K562 (cell line): ENCODE results near the gene JUND. TPM values are rescaled to one million over a fixed set of nuclear protein-coding genes. Genes with fewer than 3 reads are reported as not detected.

ENCODE experiments used
- ATAC-seq: fragments of 200-7000 bp; cut with Tn5 transposase; 3 replicates; pipeline ENCODE4 v1.9.1; 2020; ENCODE audit warnings: moderate library complexity
- BruUV-seq: library from RNA; stranded (reverse); fragments of 400-500 nt; replicated peaks from 2 replicates; lab custom pipeline; 2021; lab: Mats Ljungman, UMichigan
- CTCF ChIA-PET: fragments of 300-600 bp; formaldehyde crosslinking; extraction: SDS; loops from one replicate; lab custom pipeline; 2021; ENCODE audit warnings: low intra/inter-chr PET ratio; lab: Yijun Ruan, JAX
- POLR2A ChIA-PET: fragments of 300-600, 350-650 bp; sonication (Branson Sonifier 250); formaldehyde crosslinking; extraction: SDS; loops from one replicate; lab custom pipeline; 2021; ENCODE audit warnings: antibody characterized with exemption, inconsistent platforms; lab: Yijun Ruan, JAX
- DNase-seq, 4 experiments: peaks; one replicate each; pipeline versions ENCODE4 v3.0.0 to v3.0.0-alpha.2; 2011 to 2018; ENCODE audit warnings: low spot score in 3 of 4, mixed read lengths in 3 of 4; ENCODE audit errors: extremely low read depth in 1 of 4
- FAIRE-seq: peaks from 2 replicates; lab custom pipeline; 2011; peaks lifted over from hg19 to GRCh38; lab: Jason Lieb, UNC
- H2AFZ ChIP-seq: 2 replicates; pipeline ENCODE4 v1.6.0; 2011; ENCODE audit warnings: low read depth, low read length, control low read depth, inconsistent platforms
- H3K27ac ChIP-seq: fragments of 200-600 bp; 3 replicates; pipeline ENCODE4 v1.8.0; 2011; ENCODE audit warnings: low read depth, mild to moderate bottlenecking, control low read depth, inconsistent platforms, low read length, moderate library complexity, mixed read lengths; ENCODE audit errors: extremely low read depth
- H3K27me3 ChIP-seq, 2 experiments: fragments of 300-600 bp in 1 of 2; 2 replicates in 1 of 2; 3 replicates in 1 of 2; pipeline versions ENCODE4 v1.6.0 to v1.8.0; 2011; ENCODE audit warnings: inconsistent platforms in 2 of 2, low read length in 2 of 2, mild to moderate bottlenecking in 1 of 2, mixed read lengths in 1 of 2, moderate library complexity in 1 of 2; ENCODE audit not compliant: control insufficient read depth in 2 of 2, insufficient read depth in 2 of 2
- H3K36me3 ChIP-seq: fragments of 300-600 bp; 3 replicates; pipeline ENCODE4 v1.8.0; 2011; ENCODE audit warnings: mild to moderate bottlenecking, low read length, inconsistent platforms; ENCODE audit not compliant: control insufficient read depth, insufficient read depth
- H3K4me1 ChIP-seq, 2 experiments: fragments of 200-600 bp in 1 of 2; replicated peaks in 1 of 2; 2 replicates in 1 of 2; 3 replicates in 1 of 2; pipeline versions ENCODE4 v1.5.1 to v1.8.0; 2011; ENCODE audit warnings: inconsistent platforms in 2 of 2, low read length in 2 of 2, mild to moderate bottlenecking in 1 of 2, mixed read lengths in 1 of 2, moderate library complexity in 1 of 2; ENCODE audit not compliant: control insufficient read depth in 2 of 2, insufficient read depth in 2 of 2
- H3K4me2 ChIP-seq: 2 replicates; pipeline ENCODE4 v1.6.1; 2011; ENCODE audit warnings: low read length, control low read depth, inconsistent platforms, mixed read lengths; ENCODE audit not compliant: insufficient read depth
- H3K4me3 ChIP-seq: fragments of 200-600 bp; sonication (generic), shearing (Covaris generic); 2 replicates; pipeline ENCODE4 v1.5.1; 2016; ENCODE audit warnings: control low read depth, inconsistent platforms
- H3K79me2 ChIP-seq: fragments of 200-600 bp; 3 replicates; pipeline ENCODE4 v1.8.0; 2011; ENCODE audit warnings: low read length, inconsistent platforms; ENCODE audit not compliant: control insufficient read depth, insufficient read depth
- H3K9ac ChIP-seq, 2 experiments: 2 replicates each; pipeline versions ENCODE4 v1.6.0 to v1.6.1; 2011; ENCODE audit warnings: low read depth in 2 of 2, low read length in 2 of 2, control low read depth in 1 of 2, inconsistent platforms in 1 of 2, mild to moderate bottlenecking in 1 of 2, mixed read lengths in 1 of 2; ENCODE audit not compliant: insufficient read depth in 1 of 2
- H3K9me1 ChIP-seq: one replicate; pipeline ENCODE4 v1.6.0; 2011; ENCODE audit warnings: inconsistent platforms, mild to moderate bottlenecking, low read length, moderate library complexity; ENCODE audit not compliant: control insufficient read depth, insufficient read depth
- H3K9me3 ChIP-seq: replicated peaks from 2 replicates; pipeline ENCODE4 v1.5.1; 2011; ENCODE audit warnings: low read depth, low read length, inconsistent platforms; ENCODE audit not compliant: control insufficient read depth, insufficient read depth
- H4K20me1 ChIP-seq: replicated peaks from 2 replicates; pipeline ENCODE4 v1.6.1; 2011; ENCODE audit warnings: low read length, inconsistent platforms, mixed read lengths; ENCODE audit not compliant: control insufficient read depth, insufficient read depth
- CEBPB ChIP-seq: fragments of 450-650 bp; IDR thresholded peaks from 2 replicates; pipeline ENCODE4 v1.6.1; 2016; ENCODE audit warnings: missing genetic modification characterization, missing compliant biosample characterization
- MAZ ChIP-seq, 2 experiments: fragments of 450-650 bp in 1 of 2; sonication (generic) in 1 of 2; formaldehyde crosslinking; IDR thresholded peaks in 1 of 2; conservative IDR thresholded peaks in 1 of 2; 2 replicates each; pipeline versions ENCODE4 v1.4.0 to v1.5.0; 2020; ENCODE audit warnings: mild to moderate bottlenecking in 1 of 2, missing genetic modification reagents in 1 of 2
- RCOR1 ChIP-seq, 2 experiments: IDR thresholded peaks; 2 replicates each; pipeline ENCODE4 v1.6.1; 2012; ENCODE audit warnings: low read depth in 2 of 2, low read length in 2 of 2, borderline replicate concordance in 1 of 2, improper control_type of control experiment in 1 of 2
- SP1 ChIP-seq: sonication (generic); formaldehyde crosslinking; IDR thresholded peaks from 2 replicates; pipeline ENCODE4 v1.8.1; 2022; ENCODE audit warnings: mild to moderate bottlenecking, missing genetic modification reagents
- SPI1 ChIP-seq: IDR thresholded peaks from 2 replicates; pipeline ENCODE4 v1.6.1; 2011; ENCODE audit warnings: low read depth, low read length, control low read depth, borderline replicate concordance
- TCF7 ChIP-seq: sonication (generic); IDR thresholded peaks from 2 replicates; pipeline ENCODE4 v1.6.1; 2016; ENCODE audit warnings: antibody characterized with exemption, borderline replicate concordance
- ZKSCAN8 ChIP-seq: fragments of 200-800 bp; sonication (Bioruptor generic); IDR thresholded peaks from 2 replicates; pipeline ENCODE4 v1.6.1; 2016; ENCODE audit warnings: missing genetic modification characterization, missing compliant biosample characterization
- WGBS: fragments of 100-300 bp; shearing (Covaris generic); methylation state at CpG from one replicate; pipeline ENCODE4 v1.1.6; 2016; ENCODE audit warnings: low coverage, mixed read lengths; ENCODE audit not compliant: insufficient coverage; ENCODE audit errors: missing lambda C conversion rate; 5-methylcytosine and 5-hydroxymethylcytosine counted together
- in situ Hi-C: fragments of 300-500 bp; cut with MboI; formaldehyde crosslinking; loops from 4 replicates; pipeline ENCODE4 v1.15.0; 2018; ENCODE audit warnings: inconsistent platforms, mixed read lengths
- intact Hi-C: fragments of 100-400 bp; cut with micrococcal nuclease; formaldehyde crosslinking; loops from 2 replicates; pipeline ENCODE4 v1.14.2; 2022
- polyA plus RNA-seq, 8 experiments: library from polyadenylated mRNA; depleted of rRNA in 4 of 8; stranded (reverse) in 5 of 8; unstranded in 3 of 8; fragments of >200 nt; fragmentation: Nextera tagmentation in 2 of 8; fragmentation: Illumina TruSeq in 1 of 8; extraction: Ambion mirVana in 2 of 8; extraction: Trizol in 1 of 8; gene quantifications; 2 replicates each; pipeline versions ENCODE4 v1.2.1 to v1.2.3, GENCODE V29; 2011 to 2014; ENCODE audit warnings: inconsistent platforms in 1 of 8, missing spikeins in 1 of 8
- total RNA-seq, 7 experiments: library from RNA; depleted of rRNA in 6 of 7; stranded (reverse); fragments of >200 nt in 6 of 7; fragmentation: Illumina TruSeq in 2 of 7; extraction: Trizol in 2 of 7; gene quantifications; 2 replicates each; pipeline versions ENCODE4 v1.2.1 to v1.2.3, GENCODE V29; 2011 to 2021; ENCODE audit warnings: low replicate concordance in 1 of 7
- TF ChIP-seq, protein P1 (sequence below): fragments of 200-800 bp; sonication (Bioruptor generic); IDR thresholded peaks from 2 replicates; pipeline ENCODE4 v1.6.1; 2017; ENCODE audit warnings: missing genetic modification characterization, missing compliant biosample characterization
- TF ChIP-seq, protein P2 (sequence below): sonication (generic); formaldehyde crosslinking; IDR thresholded peaks from 2 replicates; pipeline ENCODE4 v1.8.0; 2022; ENCODE audit warnings: mild to moderate bottlenecking, missing genetic modification reagents, borderline replicate concordance
- TF ChIP-seq, protein P3 (sequence below): fragments of 250-450 bp; sonication (Bioruptor Pico); IDR thresholded peaks from 2 replicates; pipeline ENCODE4 v1.5.0; 2021; ENCODE audit warnings: mild to moderate bottlenecking, borderline replicate concordance

Gene JUND
- total and polyA plus RNA-seq, 9 of the 15 experiments (the other 6 are each of a cell fraction or from before 2014, with no cell fraction given): 6.4 to 286 (median 42.3) TPM

DNA sequence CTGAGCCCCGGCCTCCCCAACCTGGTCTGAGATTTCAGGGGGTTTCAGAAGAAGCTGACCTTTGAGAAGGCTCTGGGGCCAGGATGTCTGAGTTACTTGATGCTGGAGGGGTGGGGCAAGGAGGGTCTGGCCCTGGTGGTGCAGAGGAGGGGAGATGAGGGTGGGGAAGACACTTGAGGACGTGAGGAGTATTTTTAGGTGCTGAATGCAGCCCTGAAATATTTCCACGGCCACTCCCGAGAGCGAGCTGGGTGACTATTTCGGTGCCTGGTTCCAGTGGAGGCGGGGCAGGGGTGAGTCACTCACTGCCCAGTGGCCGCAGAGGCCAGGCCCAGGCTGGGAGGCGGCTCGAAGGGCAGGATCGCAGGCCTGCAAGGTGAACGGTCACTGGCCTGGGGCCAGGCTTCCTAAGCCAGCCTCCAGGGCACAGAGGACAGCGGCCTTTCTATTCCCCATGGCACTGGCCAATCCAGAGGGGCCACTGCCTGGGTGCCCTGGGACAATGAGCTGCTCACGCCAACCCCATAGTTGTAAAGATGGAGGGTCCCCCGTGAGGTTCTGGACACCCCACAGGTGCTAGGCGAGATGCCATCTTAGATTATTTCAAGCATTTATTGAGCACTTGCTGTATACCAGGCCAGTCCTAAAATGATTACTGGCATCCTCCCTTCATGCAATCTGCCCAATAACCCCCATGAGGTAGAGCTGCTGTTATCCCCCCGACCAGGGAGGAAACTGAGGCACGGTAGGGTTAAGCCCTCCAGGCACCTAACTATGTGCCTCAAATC is 19.7 kb upstream of the JUND start:
- H3K27ac ChIP-seq: peak overlapping the region; percentile 59
- no peaks in the 10 kb centered on the region for H3K27me3 ChIP-seq
- H3K4me3 ChIP-seq: no peak overlapping the region
- peak overlapping the region; percentile 36; the same call in 1 of the 2 replicates for H2AFZ ChIP-seq
- peaks cover 32 to 50% of the 10 kb centered on the region in 2 experiments for H3K4me1 ChIP-seq
- no TSS peak for BruUV-seq
- peaks cover 4% of the 10 kb centered on the region; the same call in 1 of the 3 replicates for H3K36me3 ChIP-seq
- intact Hi-C loops (no loop called here), in situ Hi-C loops (no loop called here)
- FAIRE-seq (peak; percentile 74), DNase-seq (peak; percentile 60 to 81 (median 69)), ATAC-seq (peak; percentile 55)
- no peaks in the 10 kb centered on the region for H3K9me1 ChIP-seq
- peak overlapping the region; percentile 12; the same call in 1 of the 2 replicates for H3K4me2 ChIP-seq
- H3K9ac ChIP-seq: peak overlapping the region; percentile 24 to 87; a peak in 3 of 4 replicates
- no peaks in the 10 kb centered on the region for H4K20me1 ChIP-seq
- H3K79me2 ChIP-seq: no peaks in the 10 kb centered on the region; the same call in 2 of the 3 replicates
- ChIA-PET POLR2A (interaction anchor here (0.7 to 5.5 kb wide), 5 partner anchors 9 to 27 kb away, joined by 3 to 79 read pairs (median 15); partner anchors contain the start of genes JUND and LSM4), CTCF (no interaction called here)
- no peaks in the 10 kb centered on the region for H3K9me3 ChIP-seq
- WGBS: 30% methylated on average over 18 of the region's 18 CpGs
- TF ChIP-seq CEBPB: no peak
- TF ChIP-seq SP1 (CRISPR knock-in tag): peak; percentile 49; the same call in 1 of the 2 replicates
- TF ChIP-seq, protein P1, sequence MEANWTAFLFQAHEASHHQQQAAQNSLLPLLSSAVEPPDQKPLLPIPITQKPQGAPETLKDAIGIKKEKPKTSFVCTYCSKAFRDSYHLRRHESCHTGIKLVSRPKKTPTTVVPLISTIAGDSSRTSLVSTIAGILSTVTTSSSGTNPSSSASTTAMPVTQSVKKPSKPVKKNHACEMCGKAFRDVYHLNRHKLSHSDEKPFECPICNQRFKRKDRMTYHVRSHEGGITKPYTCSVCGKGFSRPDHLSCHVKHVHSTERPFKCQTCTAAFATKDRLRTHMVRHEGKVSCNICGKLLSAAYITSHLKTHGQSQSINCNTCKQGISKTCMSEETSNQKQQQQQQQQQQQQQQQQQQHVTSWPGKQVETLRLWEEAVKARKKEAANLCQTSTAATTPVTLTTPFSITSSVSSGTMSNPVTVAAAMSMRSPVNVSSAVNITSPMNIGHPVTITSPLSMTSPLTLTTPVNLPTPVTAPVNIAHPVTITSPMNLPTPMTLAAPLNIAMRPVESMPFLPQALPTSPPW: peak; percentile 58
- TF ChIP-seq, protein P2, sequence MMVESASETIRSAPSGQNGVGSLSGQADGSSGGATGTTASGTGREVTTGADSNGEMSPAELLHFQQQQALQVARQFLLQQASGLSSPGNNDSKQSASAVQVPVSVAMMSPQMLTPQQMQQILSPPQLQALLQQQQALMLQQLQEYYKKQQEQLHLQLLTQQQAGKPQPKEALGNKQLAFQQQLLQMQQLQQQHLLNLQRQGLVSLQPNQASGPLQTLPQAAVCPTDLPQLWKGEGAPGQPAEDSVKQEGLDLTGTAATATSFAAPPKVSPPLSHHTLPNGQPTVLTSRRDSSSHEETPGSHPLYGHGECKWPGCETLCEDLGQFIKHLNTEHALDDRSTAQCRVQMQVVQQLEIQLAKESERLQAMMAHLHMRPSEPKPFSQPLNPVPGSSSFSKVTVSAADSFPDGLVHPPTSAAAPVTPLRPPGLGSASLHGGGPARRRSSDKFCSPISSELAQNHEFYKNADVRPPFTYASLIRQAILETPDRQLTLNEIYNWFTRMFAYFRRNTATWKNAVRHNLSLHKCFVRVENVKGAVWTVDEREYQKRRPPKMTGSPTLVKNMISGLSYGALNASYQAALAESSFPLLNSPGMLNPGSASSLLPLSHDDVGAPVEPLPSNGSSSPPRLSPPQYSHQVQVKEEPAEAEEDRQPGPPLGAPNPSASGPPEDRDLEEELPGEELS: 0 out of 2 replicates have a peak, but pooled peaks have one; percentile 68
- peak; percentile 29 to 51; a peak in 1 of 4 replicates for TF ChIP-seq MAZ (CRISPR knock-in tag; conservative IDR thresholded peaks at IDR 0.05 in 1 of 2, IDR thresholded peaks at IDR 0.05 in 1 of 2)
- peak; percentile 100 for TF ChIP-seq ZKSCAN8
- TF ChIP-seq SPI1: no peak
- 0 out of 4 replicates have a peak, but pooled peaks of 1 of the 2 experiments have one; percentile 23 for TF ChIP-seq RCOR1 (IDR thresholded peaks at IDR 0.05; ENCODE audit: borderline replicate concordance in 1 of 2, low read depth in 2 of 2, low read length in 2 of 2)
- TF ChIP-seq, protein P3, sequence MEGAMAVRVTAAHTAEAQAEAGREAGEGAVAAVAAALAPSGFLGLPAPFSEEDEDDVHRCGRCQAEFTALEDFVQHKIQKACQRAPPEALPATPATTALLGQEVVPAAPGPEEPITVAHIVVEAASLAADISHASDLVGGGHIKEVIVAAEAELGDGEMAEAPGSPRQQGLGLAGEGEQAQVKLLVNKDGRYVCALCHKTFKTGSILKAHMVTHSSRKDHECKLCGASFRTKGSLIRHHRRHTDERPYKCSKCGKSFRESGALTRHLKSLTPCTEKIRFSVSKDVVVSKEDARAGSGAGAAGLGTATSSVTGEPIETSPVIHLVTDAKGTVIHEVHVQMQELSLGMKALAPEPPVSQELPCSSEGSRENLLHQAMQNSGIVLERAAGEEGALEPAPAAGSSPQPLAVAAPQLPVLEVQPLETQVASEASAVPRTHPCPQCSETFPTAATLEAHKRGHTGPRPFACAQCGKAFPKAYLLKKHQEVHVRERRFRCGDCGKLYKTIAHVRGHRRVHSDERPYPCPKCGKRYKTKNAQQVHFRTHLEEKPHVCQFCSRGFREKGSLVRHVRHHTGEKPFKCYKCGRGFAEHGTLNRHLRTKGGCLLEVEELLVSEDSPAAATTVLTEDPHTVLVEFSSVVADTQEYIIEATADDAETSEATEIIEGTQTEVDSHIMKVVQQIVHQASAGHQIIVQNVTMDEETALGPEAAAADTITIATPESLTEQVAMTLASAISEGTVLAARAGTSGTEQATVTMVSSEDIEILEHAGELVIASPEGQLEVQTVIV (CRISPR knock-in tag): no peak
- no peak for TF ChIP-seq TCF7
